GM12878 (cell line): Measurements from ENCODE around the gene LRRC59. TPM values are rescaled to one million over a fixed set of nuclear protein-coding genes. Genes with fewer than 3 reads are reported as not detected.

ENCODE experiments used
- ATAC-seq: fragments of 200-7000 bp; cut with Tn5 transposase; 3 replicates; pipeline ENCODE4 v1.9.1; 2020; ENCODE audit warnings: mild to moderate bottlenecking, moderate library complexity
- BruUV-seq: library from RNA; stranded (reverse); fragments of 400-500 nt; replicated peaks from 2 replicates; lab custom pipeline; 2021; lab: Mats Ljungman, UMichigan
- CTCF ChIA-PET: fragments of 300-600 bp; sonication (Branson Sonifier 250); formaldehyde crosslinking; extraction: SDS; loops from one replicate; lab custom pipeline; 2021; ENCODE audit warnings: inconsistent platforms; lab: Yijun Ruan, JAX
- POLR2A ChIA-PET: fragments of 350-600 bp; formaldehyde crosslinking; extraction: SDS; loops from one replicate; lab custom pipeline; 2021; ENCODE audit warnings: inconsistent platforms; lab: Charles Lee
- RAD21 ChIA-PET: fragments of 300-600 bp; sonication (Branson Sonifier 250); formaldehyde crosslinking; loops from one replicate; lab custom pipeline; 2023; ENCODE audit warnings: antibody characterized with exemption; ENCODE audit not compliant: unreplicated experiment; lab: Charles Lee
- SMC1A ChIA-PET: fragments of 300-600 bp; sonication (Branson Sonifier 250); formaldehyde crosslinking; loops from one replicate; lab custom pipeline; 2023; ENCODE audit not compliant: unreplicated experiment, uncharacterized antibody; lab: Charles Lee
- DNase-seq: peaks from one replicate; pipeline ENCODE4 v3.0.0-alpha.2; 2011; ENCODE audit warnings: low read depth, low spot score
- FAIRE-seq: peaks from 3 replicates; lab custom pipeline; 2011; peaks lifted over from hg19 to GRCh38; lab: Jason Lieb, UNC
- H2AFZ ChIP-seq: 2 replicates; pipeline ENCODE4 v1.6.0; 2011; ENCODE audit warnings: low read depth, low read length, control low read depth; ENCODE audit not compliant: control insufficient read depth
- H3K27ac ChIP-seq: 2 replicates; pipeline ENCODE4 v1.5.1; 2011; ENCODE audit warnings: control low read depth; ENCODE audit not compliant: control insufficient read depth, insufficient read depth
- H3K27me3 ChIP-seq, 2 experiments: replicated peaks in 1 of 2; 2 replicates each; pipeline versions ENCODE4 v1.6.0 to v1.6.1; 2011; ENCODE audit warnings: low read length in 1 of 2; ENCODE audit not compliant: control insufficient read depth in 2 of 2, insufficient read depth in 2 of 2
- H3K36me3 ChIP-seq, 2 experiments: 2 replicates each; pipeline ENCODE4 v1.5.1; 2011; ENCODE audit warnings: low read length in 1 of 2; ENCODE audit not compliant: control insufficient read depth in 2 of 2, insufficient read depth in 2 of 2
- H3K4me1 ChIP-seq: 2 replicates; pipeline ENCODE4 v1.6.1; 2011; ENCODE audit warnings: mild to moderate bottlenecking, low read length, moderate library complexity, mixed read lengths; ENCODE audit not compliant: control insufficient read depth, insufficient read depth
- H3K4me2 ChIP-seq: 2 replicates; pipeline ENCODE4 v1.6.0; 2011; ENCODE audit warnings: control low read depth; ENCODE audit not compliant: control insufficient read depth, insufficient read depth
- H3K4me3 ChIP-seq: fragments of 200-600 bp; sonication (generic); 2 replicates; pipeline ENCODE4 v1.5.1; 2016
- H3K79me2 ChIP-seq: 2 replicates; pipeline ENCODE4 v1.6.0; 2011; ENCODE audit warnings: low read length; ENCODE audit not compliant: control insufficient read depth, insufficient read depth
- H3K9ac ChIP-seq: 2 replicates; pipeline ENCODE4 v1.8.0; 2011; ENCODE audit warnings: low read length, control low read depth, mixed read lengths; ENCODE audit not compliant: control insufficient read depth, insufficient read depth
- H3K9me3 ChIP-seq: replicated peaks from 3 replicates; pipeline ENCODE4 v1.5.1; 2011; ENCODE audit warnings: mild to moderate bottlenecking, low read length; ENCODE audit not compliant: control insufficient read depth, insufficient read depth
- H4K20me1 ChIP-seq: 2 replicates; pipeline ENCODE4 v1.6.0; 2011; ENCODE audit not compliant: control insufficient read depth, insufficient read depth
- CUX1 ChIP-seq: IDR thresholded peaks from 2 replicates; pipeline ENCODE4 v1.6.1; 2012; ENCODE audit warnings: improper control_type of control experiment, low read depth, low read length; ENCODE audit not compliant: insufficient replicate concordance
- NKRF ChIP-seq: fragments of 450-650 bp; conservative IDR thresholded peaks from 2 replicates; pipeline ENCODE4 v1.6.1; 2017; ENCODE audit warnings: mild to moderate bottlenecking, moderate library complexity
- NR2C2 ChIP-seq: IDR thresholded peaks from 2 replicates; pipeline ENCODE4 v1.6.1; 2011; ENCODE audit warnings: borderline replicate concordance, low read depth; ENCODE audit not compliant: control insufficient read depth, insufficient read length
- SMAD1 ChIP-seq: fragments of 450-650 bp; IDR thresholded peaks from 2 replicates; pipeline ENCODE4 v1.6.1; 2018; ENCODE audit warnings: mild to moderate bottlenecking, low read depth; ENCODE audit not compliant: partially characterized antibody
- USF1 ChIP-seq: IDR thresholded peaks from 2 replicates; pipeline ENCODE4 v1.6.1; 2011; ENCODE audit warnings: borderline replicate concordance, low read depth, mild to moderate bottlenecking, moderate library complexity, mixed read lengths, low read length; ENCODE audit not compliant: insufficient read depth; ENCODE audit errors: extremely low read length
- ZNF592 ChIP-seq: fragments of 450-650 bp; IDR thresholded peaks from 2 replicates; pipeline ENCODE4 v1.6.1; 2017; ENCODE audit warnings: mild to moderate bottlenecking, moderate library complexity
- WGBS: methylation state at CpG from one replicate; pipeline ENCODE4 v1.1.6; 2016; ENCODE audit warnings: low lambda C conversion rate; ENCODE audit not compliant: insufficient replicate concordance, insufficient coverage; ENCODE audit errors: missing lambda C conversion rate; 5-methylcytosine and 5-hydroxymethylcytosine counted together
- in situ Hi-C: fragments of 300-500 bp; cut with MboI; formaldehyde crosslinking; loops from 9 replicates; pipeline ENCODE4 v1.14.3; 2018; ENCODE audit warnings: mixed read lengths
- intact Hi-C: fragments of 100-400 bp; cut with micrococcal nuclease; formaldehyde crosslinking; loops from one replicate; pipeline ENCODE4 v1.14.2; 2022; ENCODE audit not compliant: unreplicated experiment
- polyA plus RNA-seq, 11 experiments: library from polyadenylated mRNA; depleted of rRNA in 4 of 11; unstranded in 6 of 11; stranded (reverse) in 5 of 11; fragments of >200 nt; fragmentation: Nextera tagmentation in 4 of 11; fragmentation: Illumina TruSeq in 1 of 11; extraction: Ambion mirVana in 4 of 11; extraction: Trizol in 1 of 11; gene quantifications; 1 replicate in 1 of 11; 2 replicates in 10 of 11; pipeline versions ENCODE4 v1.2.1 to v1.2.3, GENCODE V29; 2011 to 2016; ENCODE audit warnings: inconsistent platforms in 2 of 11, missing spikeins in 2 of 11, low read depth in 1 of 11
- total RNA-seq, 4 experiments: library from RNA; depleted of rRNA in 3 of 4; stranded (reverse); fragments of >200 nt in 3 of 4; fragmentation: Illumina TruSeq in 1 of 4; extraction: Trizol in 1 of 4; gene quantifications; 2 replicates each; pipeline versions ENCODE4 v1.2.1 to v1.2.3, GENCODE V29; 2013 to 2021

Gene LRRC59
- total and polyA plus RNA-seq, 10 of the 15 experiments (the other 5 are each of a cell fraction or from before 2014, with no cell fraction given): 8.8 to 82.2 (median 63.0) TPM

- no peak for TF ChIP-seq CUX1
Measured at GRCh38 chr17:50422738-50423137, 25.4 kb upstream of the LRRC59 start (continued).

GRCh38 chr17:50421308-50422051 lies 24.2 kb upstream of the LRRC59 start:
- ATAC-seq: peak; percentile 50
- POLR2A ChIA-PET: interaction anchor here (0.5 to 2.4 kb wide), 13 partner anchors 9 to 702 kb away, joined by 3 to 31 read pairs (median 4); partner anchors contain the start of genes LRRC59 and PPP1R9B
- TF ChIP-seq SMAD1: no peak
- TF ChIP-seq ZNF592: no peak
- TF ChIP-seq USF1: no peak
- no peak for TF ChIP-seq NKRF
- no peak for TF ChIP-seq NR2C2

More at GRCh38 chr17:50421308-50422051, 24.2 kb upstream of the LRRC59 start:
- in situ Hi-C loops: no loop called here
- ChIA-PET CTCF (interaction anchor here (0.7 to 3.9 kb wide), 13 partner anchors 8 to 59 kb away, joined by 3 to 50 read pairs (median 4); partner anchors contain the start of gene LRRC59), RAD21 (interaction anchor here (0.6 to 2.4 kb wide), 8 partner anchors 9 to 251 kb away, joined by 3 to 14 read pairs (median 4); partner anchors contain the start of gene LRRC59), SMC1A (interaction anchor here (0.6 to 2.6 kb wide), 11 partner anchors 8 to 330 kb away, joined by 3 to 22 read pairs (median 4); partner anchors contain the start of gene LRRC59)
- 33% methylated on average over 3 of the region's 3 CpGs for WGBS
- Histone ChIP-seq H3K4me3 (peak overlapping the region; percentile 39; the same call in 1 of the 2 replicates), H3K79me2 (no peaks in the 10 kb centered on the region), H3K27me3 (no peaks in the 10 kb centered on the region), H3K4me1 (peaks cover 22% of the 10 kb centered on the region), H2AFZ (peak overlapping the region; percentile 96), H3K36me3 (no peaks in the 10 kb centered on the region), H3K9me3 (no peaks in the 10 kb centered on the region), H3K9ac (peak overlapping the region; percentile 36), H3K4me2 (peak overlapping the region; percentile 77), H4K20me1 (no peaks in the 10 kb centered on the region), H3K27ac (peak overlapping the region; percentile 80)
- no TSS peak for BruUV-seq
- intact Hi-C loops: loop anchor here (1.0 kb wide), 1 partner anchor 24 kb away; the partner anchor contains the start of gene LRRC59
- no peak for FAIRE-seq
- DNase-seq: no peak
